ENCODE results near the gene UNC45A. TPM values are rescaled to one million over a fixed set of nuclear protein-coding genes. Genes with fewer than 3 reads are reported as not detected.

Gene UNC45A
- total RNA-seq, 1 donor from 2014 or later, result 93.1 TPM

- no peak for DNase-seq (ENCODE audit: low read depth in 2 of 2)
Measured at GRCh38 chr15:90960298-90961091, 25.4 kb downstream of the UNC45A start.

- no peak for DNase-seq (ENCODE audit: low read depth in 2 of 2)
Measured at GRCh38 chr15:90962021-90962420, 26.9 kb downstream of the UNC45A start.

DNA sequence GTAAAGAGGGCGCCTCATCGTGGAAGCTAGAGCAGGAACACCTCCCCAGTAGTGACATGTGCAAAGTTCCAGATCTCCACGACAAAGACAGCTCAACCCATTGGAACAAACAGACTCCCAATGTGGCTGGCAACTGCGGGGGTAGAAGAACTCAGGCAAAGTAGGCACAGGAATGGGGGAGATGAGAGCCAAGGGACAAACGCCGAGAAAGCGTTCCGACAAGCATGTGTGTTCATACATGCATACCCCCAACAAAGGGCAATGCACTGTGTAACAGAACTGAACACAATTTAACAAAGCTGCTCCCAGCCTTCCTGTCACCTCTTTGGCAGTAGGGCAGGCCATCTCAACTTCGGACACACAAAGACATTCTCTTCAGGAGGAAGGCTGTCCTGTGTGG, 31.2 kb downstream of the UNC45A start:
- no peak for DNase-seq (ENCODE audit: low read depth in 2 of 2)

DNA sequence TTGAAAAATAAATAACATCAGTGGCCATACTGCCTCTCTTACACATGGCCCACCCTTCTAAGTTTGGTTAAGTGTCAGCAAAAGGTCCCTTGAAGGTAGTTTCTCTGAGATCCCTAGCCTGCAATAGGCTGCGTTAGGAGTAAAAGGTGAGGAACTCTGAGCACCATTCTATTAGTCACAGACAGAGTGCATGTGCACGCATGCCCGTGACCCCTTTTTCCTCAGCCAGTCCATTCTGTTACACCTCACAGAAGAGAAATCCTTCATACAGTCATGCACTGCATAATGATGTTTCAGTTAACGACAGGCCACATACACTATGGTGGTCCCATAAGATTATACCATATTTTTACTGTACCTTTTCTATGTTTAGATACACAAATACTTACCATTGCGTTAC, 32.1 kb downstream of the UNC45A start:
- DNase-seq (ENCODE audit: low read depth in 2 of 2), result no peak

- no peak for DNase-seq (ENCODE audit: low read depth in 2 of 2)
Measured at GRCh38 chr15:90968434-90968833, 33.3 kb downstream of the UNC45A start.

DNA sequence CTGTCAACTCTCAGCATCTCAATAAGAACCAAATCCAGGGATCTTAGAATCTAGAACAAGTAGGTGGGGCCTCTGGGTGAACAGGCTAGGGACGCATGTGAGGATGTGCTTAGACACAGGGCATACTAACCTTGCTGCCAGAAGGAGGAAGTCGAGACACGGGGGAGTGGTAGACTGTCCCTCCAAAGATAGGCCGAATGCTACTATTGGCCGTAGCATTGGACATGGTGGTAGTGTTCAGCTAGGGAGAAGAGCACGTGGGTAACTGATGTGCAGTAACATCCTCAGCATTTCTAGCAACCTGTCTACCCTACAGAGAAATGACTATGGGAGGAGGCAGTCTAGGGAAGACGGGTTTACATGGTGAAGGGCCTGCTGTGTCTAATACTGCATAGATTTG, 35.2 kb downstream of the UNC45A start:
- no peak for DNase-seq (ENCODE audit: low read depth in 2 of 2)

- no peak for DNase-seq (ENCODE audit: low read depth in 2 of 2)
Measured at GRCh38 chr15:90972133-90972532, 37.0 kb downstream of the UNC45A start.

DNA sequence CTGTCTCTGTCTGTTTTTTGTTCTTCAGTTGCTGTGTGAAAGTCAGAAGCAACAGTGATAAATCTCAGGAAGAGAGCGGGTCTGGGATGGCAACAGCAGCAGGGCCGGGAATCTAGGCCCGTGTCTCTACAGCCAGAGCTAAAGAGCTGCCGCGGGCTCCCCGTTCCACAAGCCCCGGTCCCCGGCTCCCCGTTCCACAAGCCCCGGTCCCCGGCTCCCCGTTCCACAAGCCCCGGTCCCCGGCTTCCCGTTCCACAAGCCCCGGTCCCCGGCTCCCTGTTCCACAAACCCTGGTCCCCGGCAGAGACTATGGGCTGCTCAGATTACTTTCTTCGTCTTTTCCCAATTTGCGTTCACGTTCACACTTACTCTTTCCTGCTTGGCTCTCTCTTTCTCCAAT, 39.1 kb downstream of the UNC45A start:
- no peak for DNase-seq (ENCODE audit: low read depth in 2 of 2)

- no peak for DNase-seq (ENCODE audit: low read depth in 2 of 2)
Measured at GRCh38 chr15:90979582-90979981, 44.5 kb downstream of the UNC45A start.

- DNase-seq (ENCODE audit: low read depth in 2 of 2), result no peak
Measured at GRCh38 chr15:90981681-90982080, 46.6 kb downstream of the UNC45A start.

DNA sequence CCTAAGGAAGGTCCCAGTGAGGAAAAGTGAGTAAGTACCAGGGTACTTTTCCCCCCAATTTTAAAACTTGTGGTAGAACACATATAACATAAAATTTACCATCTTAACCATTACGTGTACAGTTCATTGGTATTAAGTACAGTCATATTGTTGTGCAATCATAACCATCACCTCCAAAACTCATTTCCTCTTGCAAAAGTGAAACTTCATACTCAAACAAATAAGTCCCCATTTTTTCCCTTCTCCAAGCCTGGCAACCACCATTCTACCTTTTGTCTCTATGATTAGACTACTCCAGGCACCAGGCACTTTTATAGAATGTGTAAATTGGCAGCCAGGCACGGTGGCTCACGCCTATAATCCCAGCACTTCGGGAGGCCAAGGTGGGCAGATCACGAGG, 47.0 kb downstream of the UNC45A start:
- DNase-seq (ENCODE audit: low read depth in 2 of 2), result peak; percentile 27 to 29

DNA sequence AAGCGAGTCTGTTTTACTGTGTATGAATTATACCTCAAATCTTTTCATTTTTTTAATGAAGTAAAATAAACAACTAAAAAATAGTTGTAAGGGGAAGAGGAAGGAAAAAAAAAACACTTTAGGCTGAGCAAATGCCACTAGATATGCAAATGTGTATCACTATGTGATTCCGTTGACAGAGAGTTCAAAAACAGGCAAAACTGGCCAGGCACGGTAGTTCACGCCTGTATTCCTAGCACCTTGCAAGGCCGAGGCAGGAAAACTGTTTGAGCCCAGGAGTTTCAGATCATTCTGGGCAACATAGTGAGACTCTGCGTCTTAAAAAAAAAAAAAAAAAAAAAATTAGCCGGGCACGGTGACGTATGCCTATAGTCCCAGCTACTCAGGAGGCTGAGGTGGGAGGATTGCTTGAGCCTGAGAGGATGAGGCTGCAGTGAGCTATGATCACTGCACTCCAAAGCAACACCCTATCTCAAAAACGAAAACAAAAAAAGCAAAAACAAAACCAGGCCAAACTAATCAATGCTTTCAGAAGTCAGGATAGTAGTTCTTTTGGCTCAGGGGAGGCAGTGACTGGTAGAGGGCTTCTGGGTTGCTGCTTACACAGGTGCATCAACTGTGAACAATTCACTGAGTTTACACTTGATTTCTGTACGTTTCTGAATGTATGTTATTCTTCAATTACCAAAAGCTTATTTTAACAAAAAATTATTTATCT, 51.9 kb downstream of the UNC45A start:
- no peak for DNase-seq (ENCODE audit: low read depth in 2 of 2)

DNA sequence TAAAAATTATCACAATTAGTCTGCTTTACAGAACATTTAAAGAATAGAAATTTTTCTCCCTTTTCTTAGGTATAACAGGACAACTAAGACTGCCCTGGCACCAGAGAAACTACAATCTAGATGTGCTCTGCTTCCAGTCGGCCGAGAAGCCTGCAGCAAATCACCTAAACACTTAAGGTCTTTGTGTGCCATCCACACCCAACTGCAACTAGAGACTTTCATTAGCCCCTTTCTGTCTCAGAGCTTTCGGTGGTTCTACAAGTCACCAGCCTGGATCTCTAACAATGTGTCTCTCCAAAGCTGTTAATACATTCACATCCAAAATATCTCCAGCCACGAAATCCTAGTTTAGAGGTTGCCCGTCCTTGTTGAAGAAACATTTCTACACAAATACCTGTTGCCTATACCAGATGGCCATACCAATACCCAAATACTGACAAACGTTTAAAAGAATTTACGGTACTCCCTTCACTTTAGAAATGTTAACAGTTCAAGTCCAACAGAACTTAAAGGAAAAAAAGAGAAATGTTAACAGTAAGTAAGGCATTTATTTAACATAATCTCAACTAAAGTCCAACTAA, 52.6 kb downstream of the UNC45A start:
- DNase-seq (ENCODE audit: low read depth in 2 of 2), result no peak

- peak; percentile 14 to 34 for DNase-seq (ENCODE audit: low read depth in 2 of 2)
Measured at GRCh38 chr15:90988296-90988695, 53.2 kb downstream of the UNC45A start.

GRCh38 chr15:90989040-90989768, 54.1 kb downstream of the UNC45A start:
- no peak for DNase-seq (ENCODE audit: low read depth in 2 of 2)

GRCh38 chr15:90990446-90990845, 55.4 kb downstream of the UNC45A start:
- no peak for DNase-seq (ENCODE audit: low read depth in 2 of 2)

DNA sequence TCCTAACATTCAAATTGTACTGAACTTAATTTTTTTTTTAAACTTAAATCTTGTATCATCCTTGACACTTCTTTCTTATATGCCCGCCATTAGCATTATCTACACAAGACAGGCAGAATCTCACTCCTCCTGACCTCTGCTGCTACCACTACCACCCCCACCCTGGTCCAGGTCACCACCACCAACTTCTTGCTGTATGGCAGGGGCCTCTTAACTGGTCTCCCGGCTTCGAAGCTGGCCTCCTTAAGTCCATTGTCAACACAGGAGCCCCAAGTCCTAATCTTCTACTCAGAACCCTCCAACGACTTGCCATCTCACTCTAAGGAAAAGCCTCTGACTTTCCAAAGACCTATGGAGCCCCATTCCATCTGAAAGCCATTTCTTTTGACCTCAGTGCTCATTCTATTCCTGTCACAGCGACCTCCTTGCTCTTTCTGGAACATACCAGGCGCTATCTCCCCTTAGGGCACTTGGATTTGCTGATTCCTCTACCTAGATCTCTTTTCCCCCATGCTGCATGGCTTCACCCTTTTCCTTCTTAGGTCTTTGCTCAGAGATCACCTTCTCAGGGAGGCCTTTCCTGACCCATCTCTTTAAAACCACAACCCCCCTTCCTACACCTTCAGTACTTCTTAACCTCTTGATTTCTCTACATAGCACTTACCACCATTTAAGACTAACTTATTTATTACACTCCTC, 56.7 kb downstream of the UNC45A start:
- DNase-seq (ENCODE audit: low read depth in 2 of 2), result no peak

DNA sequence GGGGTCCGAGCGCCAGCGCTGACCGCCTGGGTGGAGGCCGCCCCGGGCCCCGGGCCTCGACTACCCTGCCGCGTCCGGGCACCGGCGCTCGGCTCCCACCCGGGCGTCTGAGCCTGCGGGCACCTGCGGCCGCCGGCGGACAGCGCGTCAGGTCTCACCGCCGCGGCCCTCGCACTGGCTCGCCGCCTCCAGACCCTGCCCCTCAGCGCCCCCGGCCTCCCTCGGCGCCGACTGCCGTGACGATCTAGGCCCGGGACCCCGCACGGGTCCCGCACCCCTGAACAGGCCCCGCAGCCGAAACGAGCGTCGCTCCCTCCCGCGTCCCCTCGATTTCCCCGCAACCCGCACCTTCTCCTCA, 59.0 kb downstream of the UNC45A start:
- peak in 1 of 2 donors; percentile 37 for DNase-seq (ENCODE audit: low read depth in 2 of 2)

- DNase-seq (ENCODE audit: low read depth in 2 of 2), result peak; percentile 98 to 99
Measured at GRCh38 chr15:90994417-90995311, 59.6 kb downstream of the UNC45A start, which contains the start of gene PRC1. TSS of gene PRC1 (minus strand) at chr15:90994535. CDS start at chr15:90994417, 118 bp downstream.

DNA sequence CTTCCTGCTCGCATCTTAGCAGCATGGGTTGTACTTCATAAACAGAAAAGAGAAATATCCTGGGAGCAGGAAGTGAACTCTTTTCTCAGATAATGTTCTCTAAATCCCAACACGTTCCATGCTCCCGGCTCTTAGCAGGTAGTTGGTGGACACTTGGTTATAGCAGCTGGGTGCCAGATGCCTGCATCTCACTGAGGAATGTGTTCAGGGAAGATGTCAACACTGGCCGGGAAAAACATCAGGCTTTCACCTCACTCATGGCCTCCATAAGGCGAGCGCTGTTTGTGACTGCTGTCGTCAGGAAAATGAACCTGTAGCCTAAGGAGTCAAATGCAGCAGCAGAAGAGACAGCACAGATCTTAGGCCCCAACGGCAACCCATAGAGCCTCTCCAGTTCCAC, 63.7 kb downstream of the UNC45A start:
- no peak for DNase-seq (ENCODE audit: low read depth in 2 of 2)
